GM12872 (cell line): ENCODE data around the gene AGRN.

Source experiments
- TF ChIP-seq, protein P1 (sequence below): IDR thresholded peaks from 3 replicates; pipeline ENCODE4 v1.5.1; 2011; ENCODE audit warnings: low read depth, mild to moderate bottlenecking, low read length, moderate library complexity; ENCODE audit not compliant: insufficient read depth

The AGRN gene

DNA sequence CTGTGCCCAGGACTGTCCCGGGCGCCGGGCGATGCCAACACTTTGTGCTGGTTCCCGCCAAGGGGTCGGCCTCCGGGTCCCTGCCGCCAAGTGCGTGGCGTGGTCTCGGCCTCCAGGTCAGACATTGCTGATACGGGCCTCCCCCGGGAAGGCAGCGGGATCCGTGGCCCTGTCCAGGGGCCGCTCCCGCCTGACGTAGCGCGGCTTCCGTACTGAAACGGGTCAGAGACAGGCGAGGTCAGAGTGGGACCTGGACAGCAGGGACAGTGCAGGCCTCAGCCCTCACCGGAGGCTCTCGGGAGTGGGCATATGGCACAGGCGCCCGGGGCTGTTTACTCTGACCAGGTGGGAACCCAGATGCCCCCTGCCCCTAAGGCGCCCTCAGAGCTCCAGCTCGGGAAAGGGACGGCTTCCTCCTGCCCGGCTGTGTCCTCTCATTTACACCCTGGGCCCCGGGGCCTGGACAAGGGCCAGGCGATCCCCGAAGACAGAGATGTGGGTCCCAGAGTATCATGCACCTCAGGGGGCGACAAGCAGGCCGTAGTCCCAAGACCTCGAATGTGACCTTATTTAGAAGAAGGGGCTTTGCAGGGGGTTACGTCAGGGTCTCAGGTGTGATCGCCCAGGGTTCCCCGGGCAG is 63.0 kb downstream of the AGRN start:
- TF ChIP-seq, protein P1, sequence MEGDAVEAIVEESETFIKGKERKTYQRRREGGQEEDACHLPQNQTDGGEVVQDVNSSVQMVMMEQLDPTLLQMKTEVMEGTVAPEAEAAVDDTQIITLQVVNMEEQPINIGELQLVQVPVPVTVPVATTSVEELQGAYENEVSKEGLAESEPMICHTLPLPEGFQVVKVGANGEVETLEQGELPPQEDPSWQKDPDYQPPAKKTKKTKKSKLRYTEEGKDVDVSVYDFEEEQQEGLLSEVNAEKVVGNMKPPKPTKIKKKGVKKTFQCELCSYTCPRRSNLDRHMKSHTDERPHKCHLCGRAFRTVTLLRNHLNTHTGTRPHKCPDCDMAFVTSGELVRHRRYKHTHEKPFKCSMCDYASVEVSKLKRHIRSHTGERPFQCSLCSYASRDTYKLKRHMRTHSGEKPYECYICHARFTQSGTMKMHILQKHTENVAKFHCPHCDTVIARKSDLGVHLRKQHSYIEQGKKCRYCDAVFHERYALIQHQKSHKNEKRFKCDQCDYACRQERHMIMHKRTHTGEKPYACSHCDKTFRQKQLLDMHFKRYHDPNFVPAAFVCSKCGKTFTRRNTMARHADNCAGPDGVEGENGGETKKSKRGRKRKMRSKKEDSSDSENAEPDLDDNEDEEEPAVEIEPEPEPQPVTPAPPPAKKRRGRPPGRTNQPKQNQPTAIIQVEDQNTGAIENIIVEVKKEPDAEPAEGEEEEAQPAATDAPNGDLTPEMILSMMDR: no peak

DNA sequence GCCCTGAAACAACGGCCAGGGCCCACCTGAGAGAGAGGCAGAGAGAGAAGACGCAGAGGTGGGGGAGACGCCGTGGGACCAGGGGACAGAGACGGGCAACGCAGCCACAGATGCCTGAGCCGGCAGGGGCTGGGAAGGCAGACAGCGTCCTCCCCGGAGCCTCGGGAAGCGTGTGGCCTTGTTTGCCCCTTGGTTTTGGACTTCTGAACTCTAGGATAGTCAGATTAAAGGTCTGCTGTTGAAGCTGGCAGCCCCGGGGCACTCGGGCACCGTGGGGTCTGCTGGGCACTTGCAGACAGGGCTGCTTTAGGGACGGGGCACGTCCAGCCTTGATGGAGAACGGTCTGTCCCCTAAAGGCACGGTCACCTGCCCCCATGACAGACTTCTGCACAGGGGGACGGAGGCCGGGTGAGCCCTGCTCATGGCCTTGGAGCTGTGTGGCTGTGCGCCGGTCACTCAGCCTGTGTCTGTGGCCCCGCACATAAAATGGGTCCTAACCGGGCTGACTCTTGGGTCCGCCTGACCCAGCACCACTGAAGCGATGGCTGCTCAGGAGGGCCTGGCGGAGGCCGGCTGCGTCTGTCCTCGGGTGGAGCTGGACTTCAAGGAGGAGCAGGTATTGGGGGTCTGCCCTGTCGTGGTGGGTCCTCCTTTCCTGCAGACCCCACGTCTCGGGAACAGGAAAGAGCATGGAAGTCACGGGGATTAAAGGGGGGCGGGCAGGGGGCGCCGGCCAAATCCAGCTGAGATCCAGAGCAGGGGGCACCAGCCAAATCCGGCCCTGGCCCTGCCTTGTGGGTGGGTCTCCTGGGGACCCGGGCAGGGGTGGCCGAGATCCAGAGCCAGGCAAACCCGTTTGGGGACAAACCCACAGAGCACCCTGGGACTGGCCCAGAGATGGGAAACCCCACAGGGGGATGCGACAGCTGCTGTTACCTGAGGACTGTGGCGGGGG is 63.8 kb downstream of the AGRN start:
- TF ChIP-seq, protein P1: no peak

DNA sequence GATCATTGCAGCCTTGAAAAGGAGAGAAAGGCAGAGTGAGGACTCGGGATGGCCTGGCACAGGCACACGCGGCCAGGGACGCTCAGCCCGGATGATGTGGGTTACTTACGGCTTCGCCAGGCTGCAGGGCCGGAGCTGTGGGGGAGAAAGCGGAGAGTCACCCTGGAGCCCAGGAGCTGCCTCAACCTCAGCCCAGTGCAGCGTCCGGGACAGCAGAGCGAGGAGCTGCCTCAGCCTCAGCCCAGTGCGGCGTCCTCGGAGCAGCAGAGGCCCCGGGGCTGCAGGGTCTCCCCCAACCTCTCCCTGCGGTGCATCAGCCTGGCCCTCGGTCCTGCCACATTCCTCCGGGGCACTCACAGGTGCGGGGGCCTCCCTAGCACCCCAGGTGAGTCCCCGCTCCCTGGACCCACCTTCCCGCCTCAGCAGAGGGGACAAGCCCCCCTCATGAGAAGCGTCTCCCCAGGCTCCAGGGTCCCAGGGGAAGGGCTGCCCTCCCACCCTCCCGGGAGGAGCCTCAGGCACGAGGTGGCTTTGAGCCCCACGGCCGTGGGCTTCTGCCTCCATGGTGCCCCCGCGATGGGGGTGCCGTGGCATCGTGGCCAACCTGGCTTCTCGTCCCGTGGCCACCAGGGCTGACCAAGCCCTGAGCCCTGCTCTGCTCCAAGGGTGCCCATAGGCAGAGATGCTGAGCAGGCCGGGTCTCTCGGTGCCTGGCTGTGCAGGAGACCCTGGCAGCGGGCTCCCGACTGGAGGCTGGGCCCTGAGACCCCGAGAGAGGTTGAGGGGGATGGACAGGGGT is 64.7 kb downstream of the AGRN start:
- TF ChIP-seq, protein P1: no peak

DNA sequence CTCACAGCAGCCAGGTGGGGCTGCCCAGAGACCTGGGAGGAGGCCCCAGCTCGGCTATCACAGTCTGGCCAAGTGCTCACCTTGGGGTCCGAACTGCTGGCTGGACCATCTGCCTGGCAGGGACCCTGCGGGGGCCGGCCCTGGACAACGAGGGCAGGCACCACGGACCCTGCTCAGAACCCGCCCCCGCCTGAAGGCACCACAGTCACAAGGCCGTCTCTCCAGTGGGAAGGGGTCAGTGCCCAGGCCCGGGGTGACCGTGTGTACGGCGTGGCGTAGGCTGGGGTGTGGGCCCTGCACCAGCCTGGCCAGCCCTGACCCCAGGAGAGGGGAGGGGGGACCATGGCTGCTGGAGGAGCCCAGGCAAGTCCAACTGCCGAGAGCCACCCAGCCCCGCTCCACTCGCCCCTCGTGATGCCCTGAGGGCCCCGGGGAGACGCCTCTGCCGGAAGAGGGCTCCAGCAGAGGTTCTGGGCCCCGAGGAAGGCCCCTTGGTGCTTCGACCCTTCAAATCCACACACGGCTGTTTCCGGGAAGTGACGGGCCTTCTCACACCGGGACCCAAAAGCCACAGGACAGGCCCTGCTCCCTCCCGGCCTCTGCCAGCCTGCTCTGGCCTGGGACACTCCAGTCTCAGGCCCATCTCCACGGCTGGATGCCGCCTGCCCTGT is 65.4 kb downstream of the AGRN start:
- TF ChIP-seq, protein P1: no peak

DNA sequence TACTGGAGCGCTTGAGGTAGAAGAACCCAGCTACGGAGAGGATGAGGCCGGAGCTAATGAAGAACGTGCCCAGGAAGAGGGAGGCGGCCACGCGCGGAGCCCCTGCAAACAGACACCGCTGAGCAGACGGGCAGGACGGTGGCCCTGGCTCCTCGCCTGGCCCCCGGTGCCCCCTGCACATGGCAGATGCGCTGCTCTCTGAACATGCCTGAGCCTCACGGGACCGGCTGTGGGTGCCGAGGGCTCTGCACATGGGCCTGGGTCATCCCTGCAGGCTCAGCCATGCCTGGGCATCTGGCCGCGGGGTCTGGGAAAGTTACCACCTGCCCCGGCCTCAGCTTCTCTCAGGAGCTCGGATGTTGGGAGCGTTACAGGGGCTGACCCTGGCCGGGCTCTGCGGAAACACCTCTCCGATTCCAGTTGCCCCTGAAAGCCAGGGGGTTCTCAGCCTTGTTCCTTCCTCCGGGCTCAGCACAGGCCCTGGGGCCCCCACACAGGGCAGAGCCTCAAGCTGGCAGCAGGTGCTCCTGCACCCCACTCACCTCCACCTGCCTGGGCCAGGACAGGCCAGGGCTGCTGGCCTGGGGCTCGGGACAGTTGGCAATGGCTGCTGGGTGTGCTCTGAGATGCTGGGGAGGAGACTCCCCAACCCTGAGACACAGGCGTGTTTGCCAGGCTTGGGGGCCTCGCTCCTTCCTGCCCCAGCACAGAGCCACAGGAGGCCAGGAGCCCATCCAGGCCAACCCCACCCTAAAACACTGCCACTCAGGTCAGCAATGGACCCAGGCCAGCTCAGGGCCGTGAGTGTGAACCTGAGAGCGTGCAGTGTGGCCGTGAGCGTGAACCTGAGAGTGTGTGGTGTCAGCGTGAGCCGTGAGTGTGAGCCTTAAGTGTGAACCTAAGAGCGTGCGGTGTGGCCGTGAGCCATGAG is 66.3 kb downstream of the AGRN start:
- TF ChIP-seq, protein P1: no peak

DNA sequence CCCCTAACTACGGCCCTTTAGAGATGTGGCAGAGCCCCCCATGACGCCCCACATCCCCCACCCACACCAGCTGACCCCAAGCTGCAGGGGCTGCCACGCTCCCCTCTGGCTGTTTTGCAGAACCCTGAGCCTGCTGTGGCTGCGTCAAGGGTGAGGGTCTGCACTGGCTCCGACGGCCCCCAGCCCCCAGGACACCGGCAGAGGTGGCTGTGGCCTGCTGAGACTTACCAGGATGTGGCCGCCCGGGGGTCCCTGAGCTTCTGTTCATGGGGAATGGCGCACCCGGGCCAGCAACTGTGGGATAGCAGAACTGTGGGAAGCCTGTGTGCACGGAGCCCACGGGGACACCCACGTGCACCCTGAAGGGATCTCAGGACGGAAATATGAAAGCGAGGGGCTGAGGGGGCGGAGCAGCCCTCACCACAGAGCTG is 67.0 kb downstream of the AGRN start:
- TF ChIP-seq, protein P1: no peak
